K562 (cell line): Measurements from ENCODE around the gene SLMAP. TPM values are rescaled to one million over a fixed set of nuclear protein-coding genes. Genes with fewer than 3 reads are reported as not detected.

ENCODE experiments used
- ARID4B ChIP-seq: sonication (generic); formaldehyde crosslinking; IDR thresholded peaks from 2 replicates; pipeline ENCODE4 v1.8.0; 2022; ENCODE audit warnings: mild to moderate bottlenecking, missing genetic modification reagents
- HES1 ChIP-seq: fragments of 450-650 bp; IDR thresholded peaks from 2 replicates; pipeline ENCODE4 v1.6.1; 2016; ENCODE audit warnings: low read depth, mild to moderate bottlenecking, moderate library complexity
- PCBP2 ChIP-seq: fragments of 200-400 bp; formaldehyde crosslinking; IDR thresholded peaks from 2 replicates; pipeline ENCODE4 v1.6.1; 2018; ENCODE audit warnings: low read length, low read depth, mild to moderate bottlenecking, moderate library complexity; ENCODE audit not compliant: poor library complexity, severe bottlenecking
- PHTF2 ChIP-seq: fragments of 250-450 bp; sonication (Bioruptor Pico); IDR thresholded peaks from 2 replicates; pipeline ENCODE4 v1.5.0; 2021; ENCODE audit warnings: mild to moderate bottlenecking
- PREB ChIP-seq: sonication (generic); formaldehyde crosslinking; IDR thresholded peaks from 2 replicates; pipeline ENCODE4 v1.8.1; 2023; ENCODE audit warnings: mild to moderate bottlenecking, missing genetic modification reagents
- SLC30A9 ChIP-seq: fragments of 250-450 bp; sonication (Bioruptor Pico); IDR thresholded peaks from 2 replicates; pipeline ENCODE4 v1.8.0; 2022; ENCODE audit warnings: mild to moderate bottlenecking, moderate library complexity
- SRSF1 ChIP-seq: fragments of 200-400 bp; formaldehyde crosslinking; IDR thresholded peaks from 2 replicates; pipeline ENCODE4 v1.6.1; 2017; ENCODE audit warnings: mild to moderate bottlenecking, low read depth, low read length, moderate library complexity
- SRSF3 ChIP-seq: fragments of 200-400 bp; formaldehyde crosslinking; IDR thresholded peaks from 2 replicates; pipeline ENCODE4 v1.6.1; 2016; ENCODE audit warnings: mild to moderate bottlenecking, low read length, moderate library complexity; ENCODE audit not compliant: insufficient read depth
- ZBTB40 ChIP-seq, 2 experiments: fragments of 450-650 bp in 1 of 2; sonication (generic) in 1 of 2; formaldehyde crosslinking in 1 of 2; IDR thresholded peaks; 2 replicates each; pipeline versions ENCODE4 v1.7.1 to v1.9.0; 2016 to 2022; ENCODE audit warnings: inconsistent platforms in 1 of 2, mild to moderate bottlenecking in 1 of 2, missing genetic modification reagents in 1 of 2
- polyA plus RNA-seq, 8 experiments: library from polyadenylated mRNA; depleted of rRNA in 4 of 8; stranded (reverse) in 5 of 8; unstranded in 3 of 8; fragments of >200 nt; fragmentation: Nextera tagmentation in 2 of 8; fragmentation: Illumina TruSeq in 1 of 8; extraction: Ambion mirVana in 2 of 8; extraction: Trizol in 1 of 8; gene quantifications; 2 replicates each; pipeline versions ENCODE4 v1.2.1 to v1.2.3, GENCODE V29; 2011 to 2014; ENCODE audit warnings: inconsistent platforms in 1 of 8, missing spikeins in 1 of 8
- total RNA-seq, 7 experiments: library from RNA; depleted of rRNA in 6 of 7; stranded (reverse); fragments of >200 nt in 6 of 7; fragmentation: Illumina TruSeq in 2 of 7; extraction: Trizol in 2 of 7; gene quantifications; 2 replicates each; pipeline versions ENCODE4 v1.2.1 to v1.2.3, GENCODE V29; 2011 to 2021; ENCODE audit warnings: low replicate concordance in 1 of 7

SLMAP gene
- total and polyA plus RNA-seq, 9 of the 15 experiments (the other 6 are each of a cell fraction or from before 2014, with no cell fraction given) = 12.1 to 50.7 (median 28.3) TPM

GRCh38 chr3:57755741-57756527 lies at the start of gene SLMAP (continued):
- TF ChIP-seq ARID4B (peak; percentile 64), PCBP2 (no peak), PREB (CRISPR knock-in tag) (no peak), SRSF3 (no peak), SRSF1 (no peak), HES1 (no peak), SLC30A9 (CRISPR knock-in tag) (no peak), ZBTB40 (IDR thresholded peaks at IDR 0.05) (no peak), ZBTB40 (CRISPR knock-in tag; IDR thresholded peaks at IDR 0.05) (no peak), PHTF2 (CRISPR knock-in tag) (no peak)
